Right lobe of liver (tissue), 6 donors: ENCODE measurements around the gene RREB1. TPM values are rescaled to one million over a fixed set of nuclear protein-coding genes. Genes with fewer than 3 reads are reported as not detected.

Experiments used
- ATAC-seq, 4 donors: fragments of 200-7000 bp; cut with Tn5 transposase; one replicate each; pipeline ENCODE4 v1.9.1; 2020; ENCODE audit warnings: mild to moderate bottlenecking in 4 of 4, moderate library complexity in 4 of 4
- DNase-seq, 3 donors: peaks; one replicate each; pipeline ENCODE4 v3.0.0-alpha.2; 2020
- H3K27ac ChIP-seq, 3 donors: fragments of 200-600 bp; one replicate each; pipeline ENCODE4 v1.8.0; 2022
- H3K27me3 ChIP-seq, 2 donors: fragments of 200-600 bp; one replicate each; pipeline ENCODE4 v1.8.0; 2022
- H3K36me3 ChIP-seq, 4 donors: fragments of 200-600 bp; sonication (generic) in 1 of 4; one replicate each; pipeline versions ENCODE4 v1.5.1 to v1.8.0; 2017 to 2022; ENCODE audit warnings: control low read depth in 1 of 4
- H3K4me1 ChIP-seq, 4 donors: fragments of 200-600 bp; sonication (generic) in 1 of 4; one replicate each; pipeline versions ENCODE4 v1.5.1 to v1.8.0; 2017 to 2022; ENCODE audit warnings: control low read depth in 1 of 4
- H3K4me3 ChIP-seq, 3 donors: fragments of 200-600 bp; one replicate each; pipeline ENCODE4 v1.8.0; 2022
- H3K9me3 ChIP-seq, 4 donors: fragments of 200-600 bp; sonication (generic) in 1 of 4; one replicate each; pipeline versions ENCODE4 v1.5.1 to v1.8.0; 2017 to 2022; ENCODE audit warnings: control low read depth in 1 of 4
- CTCF ChIP-seq, 4 donors: fragments of 200-600 bp in 3 of 4; fragments of 450-650 bp in 1 of 4; IDR thresholded peaks; one replicate each; pipeline versions ENCODE4 v1.5.1 to v1.8.0; 2016 to 2022; ENCODE audit warnings: antibody characterized with exemption in 4 of 4, mild to moderate bottlenecking in 2 of 4
- POLR2A ChIP-seq: fragments of 450-650 bp; IDR thresholded peaks from one replicate; pipeline ENCODE4 v1.6.1; 2017; ENCODE audit warnings: antibody characterized with exemption, mild to moderate bottlenecking
- WGBS: methylation state at CpG from one replicate; pipeline ENCODE4 v1.1.6; 2018; ENCODE audit warnings: low coverage, low lambda C conversion rate; ENCODE audit not compliant: insufficient coverage; ENCODE audit errors: missing lambda C conversion rate; 5-methylcytosine and 5-hydroxymethylcytosine counted together
- intact Hi-C, 2 donors: fragments of 100-400 bp; cut with DNase I; formaldehyde crosslinking; loops; one replicate each; pipeline versions ENCODE4 v1.11.2 to v1.14.1; 2022
- total RNA-seq, 6 experiments: library from RNA; depleted of rRNA in 2 of 6; stranded (reverse); fragments of >200 nt in 2 of 6; fragmentation: NEBNext Ultra II Directional in 3 of 6; extraction: Animal tissue kit (Norgen Biotek cat#: 25700) in 3 of 6; gene quantifications; one replicate each; pipeline versions ENCODE4 v1.1.0 to v1.2.4, GENCODE V29; 2016 to 2023
- donor health status: DM: no; HTN: yes; CAD: no.
- donor health status: DM: no; HTN: no; CAD: no.
- donor health status: DM: no; HTN: no; CAD: no.
- donor health status: DM: no; HTN: yes; CAD: no.
- donor health status: DM: no; HTN: yes; CAD: no.

RREB1 gene
- total RNA-seq, 6 experiments from 2014 or later: 28.7 to 46.3 (median 39.6) TPM

- Histone ChIP-seq H3K9me3 (no peaks in the 10 kb centered on the region), H3K4me3 (no peak overlapping the region), H3K36me3 (peaks cover 10 to 47% (median 27%) of the 10 kb centered on the region in 4 donors), H3K27me3 (no peaks in the 10 kb centered on the region), H3K4me1 (peaks cover 0 to 23% (median 4%) of the 10 kb centered on the region in 4 donors), H3K27ac (no peak overlapping the region)
- ATAC-seq (no peak), DNase-seq (no peak)
- WGBS: 64% methylated on average over 2 of the region's 4 CpGs
- intact Hi-C loops: no loop called here
- TF ChIP-seq CTCF (IDR thresholded peaks at IDR 0.05) (no peak), POLR2A (no peak)
Observed at GRCh38 chr6:7178280-7178679, 70.5 kb downstream of the RREB1 start.

- intact Hi-C loops: no loop called here
- WGBS: 92% methylated on average over 4 of the region's 4 CpGs
- no peak overlapping the region for H3K27ac ChIP-seq
Observed at GRCh38 chr6:7180751-7181150, 73.0 kb downstream of the RREB1 start.

GRCh38 chr6:7183707-7184106, 75.9 kb downstream of the RREB1 start:
- no peaks in the 10 kb centered on the region for H3K4me1 ChIP-seq
- no peak overlapping the region for H3K27ac ChIP-seq
- H3K9me3 ChIP-seq: no peaks in the 10 kb centered on the region
- intact Hi-C loops: no loop called here
- H3K36me3 ChIP-seq: peaks cover 6 to 85% (median 27%) of the 10 kb centered on the region in 4 donors
- no peak for TF ChIP-seq POLR2A
- TF ChIP-seq CTCF (IDR thresholded peaks at IDR 0.05): no peak
- ATAC-seq (no peak), DNase-seq (no peak)
- 85% methylated on average over 2 of the region's 3 CpGs for WGBS
- H3K4me3 ChIP-seq: no peak overlapping the region
- H3K27me3 ChIP-seq: no peaks in the 10 kb centered on the region

More at GRCh38 chr6:7180751-7181150, 73.0 kb downstream of the RREB1 start:
- Histone ChIP-seq H3K27me3 (no peaks in the 10 kb centered on the region), H3K9me3 (no peaks in the 10 kb centered on the region), H3K36me3 (peaks cover 10 to 67% (median 29%) of the 10 kb centered on the region in 4 donors), H3K4me1 (peaks cover 0 to 7% (median 3%) of the 10 kb centered on the region in 4 donors), H3K4me3 (no peak overlapping the region)
- no peak for ATAC-seq
- no peak for DNase-seq
- no peak for TF ChIP-seq POLR2A
- no peak for TF ChIP-seq CTCF (IDR thresholded peaks at IDR 0.05)

GRCh38 chr6:7184502-7184901, 76.7 kb downstream of the RREB1 start:
- no CpG with 5 or more reads among the region's 1 CpG for WGBS
- Histone ChIP-seq H3K36me3 (peaks cover 5 to 86% (median 28%) of the 10 kb centered on the region in 4 donors), H3K27me3 (no peaks in the 10 kb centered on the region), H3K27ac (no peak overlapping the region), H3K4me3 (no peak overlapping the region), H3K9me3 (no peaks in the 10 kb centered on the region), H3K4me1 (no peaks in the 10 kb centered on the region)
- no peak for DNase-seq
- ATAC-seq: no peak
- TF ChIP-seq CTCF (IDR thresholded peaks at IDR 0.05): no peak
- no peak for TF ChIP-seq POLR2A
- intact Hi-C loops: no loop called here

- no peak for DNase-seq
- no peak for TF ChIP-seq CTCF (IDR thresholded peaks at IDR 0.05)
- no peak for TF ChIP-seq POLR2A
- 70% methylated on average over 4 of the region's 4 CpGs for WGBS
- peaks cover 5 to 93% (median 32%) of the 10 kb centered on the region in 4 donors for H3K36me3 ChIP-seq
- intact Hi-C loops: no loop called here
- no peak overlapping the region for H3K4me3 ChIP-seq
- no peak overlapping the region for H3K27ac ChIP-seq
- H3K4me1 ChIP-seq: no peaks in the 10 kb centered on the region
- no peaks in the 10 kb centered on the region for H3K9me3 ChIP-seq
- H3K27me3 ChIP-seq: no peaks in the 10 kb centered on the region
- no peak for ATAC-seq
Observed at GRCh38 chr6:7185561-7185960, 77.8 kb downstream of the RREB1 start.
